Measurements from ENCODE around the gene RHPN2.
"Not testable (repeated sequence)": the region's sequence is repeated elsewhere in the genome, so short reads cannot be mapped to it uniquely, and the experiment has no call there.

- TF ChIP-seq, protein P1, sequence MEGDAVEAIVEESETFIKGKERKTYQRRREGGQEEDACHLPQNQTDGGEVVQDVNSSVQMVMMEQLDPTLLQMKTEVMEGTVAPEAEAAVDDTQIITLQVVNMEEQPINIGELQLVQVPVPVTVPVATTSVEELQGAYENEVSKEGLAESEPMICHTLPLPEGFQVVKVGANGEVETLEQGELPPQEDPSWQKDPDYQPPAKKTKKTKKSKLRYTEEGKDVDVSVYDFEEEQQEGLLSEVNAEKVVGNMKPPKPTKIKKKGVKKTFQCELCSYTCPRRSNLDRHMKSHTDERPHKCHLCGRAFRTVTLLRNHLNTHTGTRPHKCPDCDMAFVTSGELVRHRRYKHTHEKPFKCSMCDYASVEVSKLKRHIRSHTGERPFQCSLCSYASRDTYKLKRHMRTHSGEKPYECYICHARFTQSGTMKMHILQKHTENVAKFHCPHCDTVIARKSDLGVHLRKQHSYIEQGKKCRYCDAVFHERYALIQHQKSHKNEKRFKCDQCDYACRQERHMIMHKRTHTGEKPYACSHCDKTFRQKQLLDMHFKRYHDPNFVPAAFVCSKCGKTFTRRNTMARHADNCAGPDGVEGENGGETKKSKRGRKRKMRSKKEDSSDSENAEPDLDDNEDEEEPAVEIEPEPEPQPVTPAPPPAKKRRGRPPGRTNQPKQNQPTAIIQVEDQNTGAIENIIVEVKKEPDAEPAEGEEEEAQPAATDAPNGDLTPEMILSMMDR (IDR thresholded peaks at IDR 0.05), result not testable (repeated sequence)
- TF ChIP-seq POLR2A (IDR thresholded peaks at IDR 0.05), result not testable (repeated sequence)
Observed at GRCh38 chr19:32977813-32978212, 86.9 kb downstream of the RHPN2 start.

All from uterus (tissue), 2 donors.